Endothelial cell of hepatic sinusoid (primary cell): Measurements from ENCODE around the gene ZNF391.
"Not testable (repeated sequence)": the region's sequence is repeated elsewhere in the genome, so short reads cannot be mapped to it uniquely, and the experiment has no call there.

Experiments
- in situ Hi-C: cut with HindIII; loops from 2 replicates; pipeline ENCODE4 v1.10.0; 2017; ENCODE audit warnings: low sequenced_read_pairs

The ZNF391 gene

DNA sequence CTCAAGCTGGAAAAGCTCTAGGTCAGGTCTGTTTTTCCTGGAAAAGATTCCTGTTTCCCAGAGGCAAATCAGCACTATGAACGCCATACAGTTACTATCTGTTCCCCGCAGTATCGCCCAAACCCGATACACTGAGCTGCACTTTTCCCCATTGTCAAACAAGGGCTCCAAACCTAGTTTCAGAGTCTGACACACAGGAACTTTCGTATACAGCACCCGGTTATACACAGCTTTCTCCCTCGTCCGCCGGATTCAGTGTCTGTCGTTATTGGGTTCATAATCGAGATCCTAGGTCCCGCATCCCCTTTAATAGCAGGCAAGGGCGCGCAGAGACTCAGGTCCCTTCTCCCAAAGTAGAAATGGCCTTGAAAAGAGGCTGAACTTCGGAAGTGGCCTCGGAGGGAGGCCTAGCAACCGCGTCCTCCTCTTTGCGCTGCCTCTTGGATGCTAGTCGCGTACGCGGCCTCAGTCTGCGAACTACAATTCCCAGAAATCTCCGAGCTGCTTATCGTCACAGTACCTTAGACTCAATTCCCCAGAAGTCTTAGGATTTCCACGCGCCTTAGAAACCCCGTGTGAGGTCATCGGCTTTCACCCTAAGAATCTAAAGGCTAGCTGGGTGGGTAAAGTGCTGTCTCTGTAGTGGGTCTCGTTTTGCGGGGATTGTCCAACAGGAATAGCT is 34.2 kb downstream of the ZNF391 start:
- in situ Hi-C loops: no loop called here

DNA sequence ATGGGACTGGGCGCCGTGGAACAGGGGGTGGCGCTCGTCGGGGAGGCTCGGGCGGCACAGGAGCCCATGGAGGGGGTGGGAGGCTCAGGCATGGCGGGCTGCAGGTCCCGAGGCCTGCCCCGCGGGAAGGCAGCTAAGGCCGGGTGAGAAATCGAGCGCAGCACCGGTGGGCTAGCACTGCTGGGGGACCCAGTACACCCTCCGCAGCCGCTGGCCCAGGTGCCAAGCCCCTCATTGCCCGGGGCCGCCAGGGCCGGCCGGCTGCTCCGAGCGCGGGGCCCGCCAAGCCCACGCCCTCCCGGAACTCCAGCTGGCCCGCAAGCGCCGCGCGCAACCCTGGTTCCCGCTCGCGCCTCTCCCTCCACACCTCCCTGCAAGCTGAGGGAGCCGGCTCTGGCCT is 36.3 kb downstream of the ZNF391 start:
- in situ Hi-C loops: not testable (repeated sequence)

DNA sequence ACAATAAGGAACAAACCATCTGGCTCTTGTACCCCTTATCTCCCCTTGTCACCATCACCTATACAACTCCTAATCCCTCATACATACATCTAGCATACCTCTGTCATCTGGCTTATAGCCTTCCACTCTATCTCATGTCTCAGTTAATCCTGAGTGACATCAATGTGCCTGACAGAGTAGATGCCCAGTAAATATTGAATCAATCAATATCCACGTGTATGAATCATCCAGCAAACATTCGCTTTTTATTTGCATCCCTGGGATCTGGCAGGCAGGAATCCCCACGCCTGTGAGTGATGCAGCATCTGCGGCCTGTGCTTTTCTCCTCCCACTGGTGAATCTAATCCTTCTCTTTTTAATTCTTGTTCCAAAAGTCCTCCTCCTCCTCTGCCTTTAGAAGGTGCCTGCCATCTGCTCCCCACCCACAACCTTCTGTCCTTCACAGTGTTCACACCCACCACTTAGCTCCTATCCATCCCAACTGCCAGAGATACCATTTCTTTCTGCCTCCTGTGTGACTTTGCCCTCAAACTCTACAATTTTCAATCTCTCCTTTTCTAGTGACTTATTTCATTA is 37.6 kb downstream of the ZNF391 start:
- in situ Hi-C loops: no loop called here

DNA sequence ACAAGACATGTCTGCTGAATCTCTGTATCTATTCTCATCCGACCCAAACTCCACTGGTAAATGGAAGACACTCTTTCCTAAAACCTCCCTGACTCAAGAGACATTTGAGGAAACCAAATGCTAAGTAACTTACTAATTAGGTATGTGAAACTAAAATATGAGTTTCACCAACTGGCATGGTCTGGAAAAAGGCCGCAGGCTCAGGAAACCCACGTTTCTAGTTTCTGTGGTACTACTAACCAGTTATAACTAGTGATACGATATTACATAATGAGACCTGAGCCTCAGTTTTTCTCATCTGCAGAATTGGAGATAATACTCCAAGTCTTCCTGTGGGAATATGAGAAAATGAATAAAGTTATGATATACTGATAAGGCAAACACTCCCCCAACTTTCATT is 39.9 kb downstream of the ZNF391 start:
- in situ Hi-C loops: no loop called here

DNA sequence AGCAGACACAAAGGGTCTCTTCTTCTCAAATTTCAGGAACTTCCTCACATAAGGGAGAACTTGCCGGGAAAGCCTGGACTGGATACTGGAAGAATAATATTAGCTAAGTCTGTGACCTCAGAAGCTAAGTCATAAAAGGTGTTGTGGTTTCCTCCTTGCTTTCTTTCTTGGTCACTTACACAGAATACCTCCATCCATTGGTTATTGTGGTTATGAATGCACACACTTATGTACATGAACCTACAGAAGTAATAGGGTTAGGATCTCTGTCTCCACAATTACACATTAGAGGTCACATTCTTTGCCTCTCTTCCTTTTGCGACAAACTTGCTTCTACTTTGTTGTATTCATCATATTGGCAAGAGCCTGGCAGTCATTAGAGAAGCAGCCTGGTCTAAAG is 40.4 kb downstream of the ZNF391 start:
- in situ Hi-C loops: no loop called here

DNA sequence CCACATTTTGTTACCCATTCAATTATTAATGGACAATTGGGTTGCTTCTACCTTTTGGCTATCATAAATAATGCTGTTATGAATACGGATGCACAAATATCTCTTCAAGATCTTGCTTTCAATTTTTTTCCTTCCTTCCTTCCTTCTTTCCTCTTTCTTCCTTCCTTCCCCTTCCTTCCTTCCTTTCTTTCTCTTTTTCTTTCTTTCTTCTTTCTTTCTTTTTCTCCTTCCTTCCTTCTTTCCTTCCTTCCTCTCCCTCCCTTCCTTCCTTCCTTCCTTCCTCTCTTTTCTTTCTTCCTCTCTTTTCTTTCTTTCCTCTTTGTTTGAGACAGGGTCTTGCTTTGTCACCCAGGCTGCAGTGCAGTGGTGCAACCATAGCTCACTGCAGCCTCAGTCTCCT is 45.2 kb downstream of the ZNF391 start:
- in situ Hi-C loops: no loop called here

DNA sequence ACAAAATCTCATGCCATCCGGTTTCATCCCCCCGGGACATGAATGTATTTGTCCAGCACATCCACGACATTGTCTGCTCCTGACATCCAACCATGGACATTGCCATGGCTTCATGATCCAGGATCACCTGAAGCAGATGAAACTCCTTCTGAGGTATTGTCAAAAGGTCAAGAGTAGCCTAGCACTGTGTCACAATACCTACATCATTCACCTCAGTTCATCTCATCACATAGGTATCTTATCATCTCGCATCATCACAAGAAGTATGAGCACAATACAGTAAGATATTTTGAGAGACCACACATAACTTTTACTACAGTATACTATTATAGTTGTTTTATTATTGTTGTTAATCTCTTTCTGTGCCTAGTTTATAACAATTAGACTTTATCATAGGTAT is 50.8 kb downstream of the ZNF391 start:
- in situ Hi-C loops: no loop called here

DNA sequence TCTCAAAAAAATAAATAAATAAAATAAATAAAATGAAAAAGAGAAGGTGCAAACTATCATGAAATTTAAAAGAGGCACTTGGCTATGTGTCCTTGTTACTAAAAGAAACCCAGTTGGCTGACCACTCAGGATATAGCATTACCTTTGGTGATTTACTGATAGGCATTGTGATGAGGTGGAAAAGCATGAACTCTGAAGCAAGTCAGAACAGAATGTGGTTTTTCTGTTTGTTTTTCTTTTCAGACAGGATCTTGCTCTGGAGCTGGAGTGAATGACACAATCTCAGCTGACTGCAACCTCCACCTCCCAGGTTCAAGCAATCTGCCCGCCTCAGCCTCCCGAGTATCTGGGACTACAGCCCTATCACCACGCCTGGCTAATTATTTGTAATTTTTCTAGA is 52.4 kb downstream of the ZNF391 start:
- in situ Hi-C loops: no loop called here

DNA sequence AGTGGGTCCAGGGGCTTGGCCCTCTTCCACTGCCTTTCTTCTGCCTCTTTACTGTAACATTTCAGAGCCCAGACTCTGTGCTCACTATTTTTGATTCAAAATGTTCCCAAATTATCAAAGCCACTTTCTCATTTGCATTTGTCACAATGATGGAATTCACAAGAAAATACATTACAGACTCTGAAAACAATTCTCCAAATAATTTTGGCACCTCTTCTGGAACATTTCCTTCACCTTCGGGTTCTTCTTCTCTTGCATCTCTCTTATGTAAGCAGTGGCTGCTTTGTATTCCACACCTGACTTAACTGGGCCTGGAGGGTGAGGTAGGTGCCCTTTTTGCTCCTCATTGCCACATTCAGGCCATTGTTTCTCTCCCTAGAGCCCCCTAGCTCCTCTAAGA is 54.4 kb downstream of the ZNF391 start:
- in situ Hi-C loops: no loop called here

DNA sequence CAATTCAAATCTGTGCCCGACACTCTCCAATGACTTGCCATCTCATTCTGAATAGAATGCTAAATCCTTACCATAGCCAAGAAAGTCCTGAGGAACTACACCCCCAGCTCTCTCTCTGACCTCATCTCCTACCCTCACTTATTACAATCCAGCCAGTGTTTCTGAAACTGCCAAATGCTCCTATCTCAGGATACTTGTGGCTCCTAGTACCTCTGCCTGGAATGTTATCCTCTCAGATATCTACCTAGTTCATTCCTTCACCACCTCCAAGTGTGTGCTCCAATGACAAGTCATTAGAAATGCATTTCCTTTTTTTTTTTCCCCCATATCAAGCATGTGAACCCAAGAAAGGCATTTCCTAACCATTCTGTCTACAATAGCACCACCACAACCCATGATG is 59.9 kb downstream of the ZNF391 start:
- in situ Hi-C loops: no loop called here

DNA sequence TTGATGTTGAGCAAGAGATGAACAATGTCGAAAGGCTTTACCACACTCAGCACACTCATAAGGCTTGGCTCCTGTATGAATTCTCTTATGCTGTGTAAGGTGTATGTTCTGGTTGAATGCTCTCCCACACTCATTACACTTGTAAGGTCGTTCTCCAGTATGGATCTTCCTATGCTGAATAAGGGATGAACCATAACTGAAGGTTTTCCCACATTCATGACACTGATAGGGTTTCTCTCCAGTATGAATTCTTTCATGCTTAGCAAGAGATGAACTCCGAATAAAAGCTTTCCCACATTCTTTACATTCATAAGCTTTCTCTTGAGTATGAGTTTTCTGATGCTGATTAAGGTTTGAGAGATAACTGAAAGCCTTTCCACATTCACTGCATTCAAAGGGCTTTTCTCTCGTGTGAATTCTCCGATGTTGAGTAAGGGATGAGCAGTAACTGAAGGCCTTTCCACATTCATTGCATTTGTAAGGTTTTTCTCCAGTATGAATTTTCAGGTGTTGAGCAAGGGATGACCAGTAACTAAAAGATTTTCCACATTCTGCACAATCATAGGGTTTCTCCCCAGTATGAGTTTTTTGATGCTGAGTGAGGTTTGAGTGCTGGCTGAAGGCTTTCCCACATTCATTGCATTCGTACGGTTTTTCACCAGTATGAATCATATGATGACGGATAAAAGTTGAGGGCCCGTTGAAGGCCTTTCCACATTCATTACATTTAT is 63.3 kb downstream of the ZNF391 start:
- in situ Hi-C loops: no loop called here

DNA sequence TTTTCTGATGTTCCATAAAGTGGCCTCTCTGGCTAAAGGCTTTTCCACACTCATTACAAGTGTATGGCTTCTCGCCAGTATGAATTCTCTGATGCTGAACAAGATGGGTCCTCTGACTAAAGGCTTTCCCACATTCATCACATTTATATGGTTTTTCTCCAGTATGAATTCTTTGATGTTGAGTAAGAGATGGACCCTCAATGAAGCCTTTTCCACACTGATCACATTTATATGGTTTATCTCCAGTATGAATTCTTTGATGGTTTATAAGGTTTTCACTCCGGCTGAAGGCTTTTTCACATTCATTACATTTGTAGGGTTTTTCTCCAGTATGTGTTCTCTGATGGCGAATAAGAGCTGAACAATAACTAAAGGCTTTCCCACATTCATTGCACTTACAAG is 63.9 kb downstream of the ZNF391 start:
- in situ Hi-C loops: no loop called here
